Left kidney (tissue), 2 donors: ENCODE data around the gene C5orf15. TPM values are rescaled to one million over a fixed set of nuclear protein-coding genes. Genes with fewer than 3 reads are reported as not detected.
A peak's percentile ranks its signal among the peaks of the same experiment; 100 is the strongest.
"Not testable (repeated sequence)": the region's sequence is repeated elsewhere in the genome, so short reads cannot be mapped to it uniquely, and the experiment has no call there.

Experiments
- DNase-seq: peaks from one replicate; pipeline ENCODE4 v3.0.0-alpha.2; 2013
- polyA plus RNA-seq: library from polyadenylated mRNA; unstranded; fragments of 120-200 nt; gene quantifications from one replicate; pipeline ENCODE4 v1.2.1, GENCODE V29; 2013; ENCODE audit not compliant: insufficient read length

The C5orf15 gene
- polyA plus RNA-seq, 1 donor: 131 TPM

GRCh38 chr5:133938039-133938821 lies 30.2 kb downstream of the C5orf15 start:
- DNase-seq: no peak

DNA sequence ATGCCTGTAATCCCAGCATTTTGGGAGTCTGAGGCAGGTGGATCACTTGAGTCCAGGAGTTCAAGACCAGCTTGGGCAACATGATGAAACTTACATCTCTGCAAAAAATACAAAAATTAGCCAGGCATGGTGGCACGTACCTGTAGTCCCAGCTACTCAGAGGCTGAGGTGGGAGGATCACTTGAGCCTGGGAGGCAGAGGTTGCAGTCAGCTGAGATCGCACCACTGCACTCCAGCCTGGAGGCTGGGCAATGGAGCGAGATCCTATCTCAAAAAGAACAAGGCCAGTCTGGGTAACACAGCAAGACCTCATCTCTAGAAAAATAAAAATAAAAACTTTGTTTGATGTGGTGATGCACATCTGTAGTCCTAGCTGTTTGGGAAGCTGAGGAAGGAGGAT lies 30.8 kb downstream of the C5orf15 start:
- not testable (repeated sequence) for DNase-seq

DNA sequence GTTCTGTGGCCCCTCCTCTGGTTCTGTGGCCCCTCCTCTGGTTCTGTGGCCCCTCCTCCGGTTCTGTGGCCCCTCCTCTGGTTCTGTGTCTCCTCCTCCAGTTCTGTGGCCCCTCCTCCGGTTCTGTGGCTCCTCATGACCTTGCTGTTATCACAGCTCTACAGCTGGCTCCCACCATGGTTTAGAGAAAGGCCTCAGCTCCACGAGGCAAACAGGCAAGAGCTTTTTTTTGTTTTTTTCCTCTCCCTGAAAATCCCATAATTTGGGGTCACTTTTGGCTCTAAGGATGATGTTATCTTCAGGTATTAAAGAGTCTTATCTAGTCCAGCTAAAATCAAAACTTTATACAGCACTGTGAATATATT lies 31.8 kb downstream of the C5orf15 start:
- DNase-seq: no peak

- not testable (repeated sequence) for DNase-seq
Observed at GRCh38 chr5:133935991-133936650, 32.3 kb downstream of the C5orf15 start.

- DNase-seq: no peak
Observed at GRCh38 chr5:133935667-133935940, 32.8 kb downstream of the C5orf15 start.

DNA sequence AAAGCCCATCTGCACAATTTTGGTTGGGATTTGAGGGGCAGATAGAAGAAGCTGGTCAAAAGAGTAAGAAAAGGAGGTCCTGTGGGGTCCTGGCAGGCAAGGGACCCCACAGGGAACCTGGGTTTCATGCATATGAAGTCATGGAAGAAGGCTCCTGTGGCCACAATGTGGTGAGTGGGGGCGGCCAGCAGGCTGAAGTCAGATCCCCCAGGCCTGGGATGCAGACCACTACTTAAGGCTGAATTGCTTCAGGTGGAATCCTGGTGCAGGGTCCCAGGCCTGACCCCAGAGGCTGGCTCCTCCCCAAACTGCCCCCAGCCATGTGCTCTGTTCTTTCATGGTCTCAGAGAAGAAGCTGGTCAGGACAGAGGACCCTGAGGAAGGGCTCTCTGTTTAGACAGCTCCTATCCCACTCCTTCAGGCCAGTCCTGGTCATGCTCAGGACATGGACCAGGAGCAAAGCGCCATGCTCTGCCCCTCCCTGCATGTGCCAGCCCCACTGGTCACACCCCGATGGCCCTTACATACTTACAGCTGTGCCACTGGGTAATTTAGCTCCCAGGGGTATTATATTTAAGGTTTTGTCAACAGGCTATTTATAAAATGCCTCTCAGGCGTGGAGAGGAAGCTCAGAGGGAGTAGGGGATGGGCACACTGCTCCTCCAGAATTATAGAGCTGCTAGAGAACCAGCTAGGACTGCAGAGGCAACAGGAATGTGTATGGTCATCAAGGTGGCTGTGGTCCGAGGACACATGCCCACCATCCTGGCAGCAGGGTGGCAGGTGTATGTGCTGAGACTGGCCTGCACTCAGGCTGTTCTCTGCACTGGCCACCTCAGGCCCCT lies 33.4 kb downstream of the C5orf15 start:
- DNase-seq: no peak

GRCh38 chr5:133934311-133934710 lies 34.1 kb downstream of the C5orf15 start:
- DNase-seq: no peak

DNA sequence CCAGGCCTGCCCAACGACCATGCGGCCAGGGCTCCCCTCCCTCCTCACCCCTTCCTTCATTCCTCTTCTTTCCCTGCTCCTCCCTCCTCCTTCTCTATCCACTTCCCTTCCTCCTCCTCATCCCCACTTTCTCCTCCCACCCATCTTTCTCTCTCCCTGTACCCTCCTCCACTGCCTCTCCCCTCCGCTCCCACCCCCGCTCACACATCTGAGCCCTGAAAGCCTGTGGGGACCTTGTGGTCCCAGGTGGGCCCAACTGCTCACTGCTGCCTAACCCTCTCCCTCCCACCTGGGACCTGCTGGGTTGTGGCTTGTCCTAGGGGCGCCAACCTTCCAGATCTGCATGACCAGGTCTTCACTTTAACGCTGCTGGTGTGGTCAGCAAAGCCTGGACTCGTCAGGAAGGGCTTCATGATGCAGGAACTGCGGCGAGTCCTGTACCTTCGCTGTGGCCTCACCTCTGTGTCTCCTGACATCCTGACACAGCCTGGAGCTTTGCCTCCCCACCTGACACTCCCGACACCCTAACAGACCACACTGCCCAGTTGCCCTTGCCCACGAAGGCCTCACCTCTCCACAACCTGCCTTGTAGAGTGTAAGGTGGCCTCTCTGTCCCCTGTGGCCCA lies 34.6 kb downstream of the C5orf15 start:
- DNase-seq: no peak

DNA sequence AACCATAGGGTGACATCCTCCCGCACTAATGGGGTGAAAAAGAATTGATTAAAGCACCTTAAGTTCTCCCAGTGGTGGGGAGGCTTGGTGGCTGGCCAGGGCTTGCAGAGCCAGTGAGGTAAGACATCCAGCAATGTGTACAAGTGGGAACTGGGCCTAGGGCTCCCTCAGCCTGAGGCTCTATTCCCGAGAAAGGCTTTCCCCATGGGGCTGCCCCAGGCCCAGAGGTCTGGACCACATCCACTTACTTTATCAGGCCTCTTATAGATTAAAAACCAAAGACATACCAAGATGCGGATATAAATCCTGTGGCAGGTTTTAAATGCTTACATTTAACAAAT lies 35.3 kb downstream of the C5orf15 start:
- DNase-seq: no peak

GRCh38 chr5:133932441-133933168 lies 35.8 kb downstream of the C5orf15 start:
- DNase-seq: no peak

DNA sequence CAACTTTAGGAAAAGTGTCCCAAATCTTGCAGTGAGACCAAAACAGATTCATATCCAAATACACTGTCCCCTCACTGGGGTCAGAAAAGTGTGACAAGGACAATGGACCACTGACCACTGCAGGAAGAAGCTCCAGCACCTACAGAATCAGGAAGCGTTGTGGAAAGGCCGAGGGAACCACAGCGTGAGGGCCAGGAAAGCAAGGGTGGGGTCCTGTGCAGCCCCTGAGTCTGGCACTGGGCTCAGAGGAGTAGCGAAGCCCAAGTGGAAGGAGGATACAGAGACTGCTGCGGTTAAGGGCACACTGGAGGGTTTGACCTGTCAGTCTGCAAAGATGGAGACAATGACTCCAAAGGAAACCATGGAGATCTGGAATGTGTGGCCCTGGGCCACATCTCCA lies 36.9 kb downstream of the C5orf15 start:
- no peak for DNase-seq

DNA sequence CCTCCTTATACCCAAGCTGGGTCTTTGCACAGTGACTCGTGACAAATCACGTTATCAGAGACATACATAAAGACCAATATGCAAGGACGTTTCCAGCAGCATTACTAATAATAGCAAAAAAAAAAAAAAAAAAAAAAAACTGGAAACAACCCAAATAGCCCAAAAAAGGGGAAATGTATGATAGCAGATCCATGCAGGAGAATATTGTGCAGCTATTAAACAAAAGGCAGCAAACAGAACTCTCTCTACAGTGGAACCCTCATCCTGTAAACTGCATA lies 37.7 kb downstream of the C5orf15 start:
- no peak for DNase-seq

GRCh38 chr5:133930061-133930812 lies 38.2 kb downstream of the C5orf15 start:
- DNase-seq: no peak

GRCh38 chr5:133928587-133929393 lies 39.6 kb downstream of the C5orf15 start:
- no peak for DNase-seq

GRCh38 chr5:133927300-133928180 lies 40.9 kb downstream of the C5orf15 start:
- DNase-seq: peak; percentile 50

DNA sequence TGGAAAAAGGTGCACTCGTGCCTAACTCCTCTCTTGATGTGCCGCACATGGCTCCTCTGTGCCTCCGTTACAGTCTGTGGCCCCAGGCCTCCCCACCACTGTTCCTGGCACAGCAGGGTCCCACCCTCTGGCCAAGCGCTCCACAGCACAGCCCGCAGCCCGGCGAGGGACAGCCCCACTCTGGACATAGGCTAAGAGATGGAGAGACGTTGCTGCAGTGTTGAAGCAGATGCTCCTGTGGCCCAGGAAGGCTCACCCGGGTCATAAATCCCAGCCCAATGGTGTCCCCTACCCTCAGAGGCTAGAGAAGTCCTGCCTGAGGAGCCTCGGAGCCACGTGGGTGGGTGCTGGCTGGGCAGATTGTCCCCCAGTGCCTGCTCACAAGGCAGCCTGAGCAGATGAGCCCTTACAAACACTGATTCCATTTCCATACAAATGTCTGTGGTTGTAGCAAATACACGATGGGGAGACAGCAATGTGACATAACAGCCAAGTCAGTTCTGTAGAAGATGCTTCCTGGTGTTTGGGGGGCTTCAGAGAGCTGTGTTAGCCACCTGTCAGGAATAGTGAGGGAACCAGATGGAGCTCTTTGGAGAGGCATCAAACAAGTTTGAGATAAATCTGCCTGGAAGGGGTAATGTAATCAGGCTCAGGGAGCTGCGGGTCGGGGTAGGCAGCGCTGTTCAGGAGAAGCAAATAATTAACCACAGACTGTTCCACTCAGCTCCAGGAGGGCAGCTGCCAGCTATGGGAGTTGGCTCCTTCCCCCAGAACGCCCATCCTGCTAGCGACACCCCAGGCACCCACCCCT lies 41.7 kb downstream of the C5orf15 start:
- peak; percentile 53 for DNase-seq

- DNase-seq: no peak
Observed at GRCh38 chr5:133925866-133926488, 42.4 kb downstream of the C5orf15 start.

- no peak for DNase-seq
Observed at GRCh38 chr5:133925269-133925668, 43.2 kb downstream of the C5orf15 start.
